ENCODE measurements around the gene LZTR1.

- TF ChIP-seq EZH2 (IDR thresholded peaks at IDR 0.05) (no peak), POLR2AphosphoS5 (IDR thresholded peaks at IDR 0.05; ENCODE audit: borderline replicate concordance, low read depth, low read length) (peak; percentile 76; the same call in 1 of the 2 replicates)
Measured at GRCh38 chr22:21013657-21014201, 31.6 kb downstream of the LZTR1 start.
